GM13977 (cell line): ENCODE measurements around the gene EIPR1.

Source experiments
- DNase-seq: peaks from one replicate; pipeline ENCODE4 v3.0.0; 2012; ENCODE audit warnings: low spot score
- CTCF ChIP-seq: IDR thresholded peaks from 2 replicates; pipeline ENCODE4 v1.5.1; 2012; ENCODE audit warnings: mild to moderate bottlenecking, control low read depth; ENCODE audit not compliant: insufficient read depth; ENCODE audit errors: extremely low read depth, missing control alignments
- in situ Hi-C: fragments of 300-500 bp; cut with MboI; formaldehyde crosslinking; loops from one replicate; pipeline ENCODE4 v1.12.0; 2022; ENCODE audit warnings: low sequenced_read_pairs, low pct_unique_long_range_greater_than_20kb, mixed read lengths, inconsistent platforms; ENCODE audit not compliant: unreplicated experiment

The EIPR1 gene

GRCh38 chr2:3169106-3169870, 208.3 kb downstream of the EIPR1 start:
- no peak for DNase-seq
- in situ Hi-C loops: no loop called here
- TF ChIP-seq CTCF: no peak

GRCh38 chr2:3168230-3168891, 209.3 kb downstream of the EIPR1 start:
- DNase-seq: no peak
- in situ Hi-C loops: no loop called here
- TF ChIP-seq CTCF: no peak

DNA sequence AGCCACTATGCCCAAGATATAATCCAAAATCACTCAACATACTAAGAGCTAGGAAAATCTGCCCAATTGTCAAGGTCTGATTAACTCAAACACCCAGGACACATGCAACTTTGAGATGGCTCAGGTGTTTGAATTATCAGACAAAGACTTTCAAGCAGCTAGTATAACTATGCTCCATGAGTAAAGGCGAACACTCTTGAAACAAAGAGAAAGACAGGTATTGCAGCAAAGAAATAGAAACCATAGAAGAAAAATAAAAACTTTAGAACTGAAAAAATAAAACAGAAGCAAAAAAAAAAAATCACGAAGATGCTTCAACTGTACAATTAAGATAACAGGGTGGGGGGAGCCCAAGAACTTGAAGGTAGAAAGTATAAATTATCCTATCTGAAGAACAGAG, 214.2 kb downstream of the EIPR1 start:
- TF ChIP-seq CTCF: no peak
- in situ Hi-C loops: no loop called here

DNA sequence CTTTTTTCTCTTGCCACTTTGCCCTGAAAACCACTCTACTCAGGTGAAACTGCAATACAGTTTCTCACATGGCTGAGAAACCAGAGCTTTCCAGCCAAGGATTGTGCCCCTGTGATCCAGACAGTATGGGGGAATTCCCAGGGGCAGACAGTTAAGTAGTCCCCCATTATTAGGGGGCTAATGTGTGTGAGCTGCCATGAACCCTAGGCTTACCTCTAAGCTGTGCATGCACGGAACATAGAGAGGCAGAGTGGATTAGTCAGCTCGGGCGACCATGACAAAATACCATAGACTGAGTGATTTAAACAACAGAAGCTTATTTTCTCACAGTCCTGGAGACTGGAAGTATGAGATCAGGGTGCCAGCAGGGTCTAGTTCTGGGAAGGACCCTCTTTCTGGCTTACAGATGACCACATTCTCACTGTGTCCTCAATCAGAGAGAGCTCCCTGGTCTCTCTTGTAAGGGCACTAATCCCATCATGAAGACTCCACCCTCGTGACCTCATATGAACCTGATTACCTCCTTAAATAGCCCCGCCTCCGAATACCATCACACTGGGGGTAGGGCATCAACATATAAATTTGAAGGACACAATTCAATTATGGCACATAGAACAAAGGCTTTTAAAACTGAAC, 215.1 kb downstream of the EIPR1 start:
- in situ Hi-C loops: no loop called here
- no peak for DNase-seq
- TF ChIP-seq CTCF: no peak

More for the DNA sequence above, 214.2 kb downstream of the EIPR1 start:
- no peak for DNase-seq

- DNase-seq: no peak
- TF ChIP-seq CTCF: no peak
- in situ Hi-C loops: no loop called here
Measured at GRCh38 chr2:3160751-3161330, 216.8 kb downstream of the EIPR1 start.

DNA sequence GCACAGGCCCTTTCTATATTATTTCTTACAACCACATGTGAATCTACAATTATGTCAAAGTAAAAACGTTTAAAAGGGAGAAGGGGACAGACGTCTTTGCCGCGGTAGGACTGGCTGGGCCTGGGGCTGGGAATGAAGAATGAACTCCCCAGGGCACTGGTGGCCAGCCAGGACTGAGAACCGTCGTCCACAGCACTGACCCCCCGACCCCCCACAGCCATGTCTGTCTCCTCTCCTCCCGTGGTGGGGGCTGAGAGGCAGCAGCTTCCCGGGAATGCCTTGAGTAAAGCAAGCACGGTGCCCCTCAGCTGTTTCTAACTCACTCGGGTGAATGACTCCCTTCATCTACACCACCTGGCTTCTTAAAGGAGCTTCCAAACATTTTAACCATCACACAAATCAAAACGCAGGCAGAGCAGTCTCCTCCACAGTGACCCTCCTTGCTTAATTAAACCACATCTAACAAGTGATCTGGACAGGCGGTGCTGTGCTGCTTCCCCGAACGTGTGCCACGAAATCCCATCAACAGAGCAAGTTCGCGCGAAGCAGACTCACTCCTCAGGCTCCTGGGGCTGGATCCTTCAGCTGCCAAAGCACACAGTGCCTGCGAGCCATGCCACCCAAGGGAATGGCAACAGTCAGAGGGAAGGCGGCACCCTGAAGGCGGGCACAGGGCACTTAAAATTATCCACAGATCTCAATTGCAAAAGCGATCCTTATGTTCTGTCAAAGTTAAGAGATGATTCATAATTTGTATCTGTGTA, 217.7 kb downstream of the EIPR1 start:
- in situ Hi-C loops: no loop called here
- no peak for TF ChIP-seq CTCF
- DNase-seq: no peak
